ENCODE results near the gene BBS12. TPM values are rescaled to one million over a fixed set of nuclear protein-coding genes. Genes with fewer than 3 reads are reported as not detected.

BBS12 gene
- total RNA-seq, 1 experiment from 2014 or later, result 1.5 TPM

DNA sequence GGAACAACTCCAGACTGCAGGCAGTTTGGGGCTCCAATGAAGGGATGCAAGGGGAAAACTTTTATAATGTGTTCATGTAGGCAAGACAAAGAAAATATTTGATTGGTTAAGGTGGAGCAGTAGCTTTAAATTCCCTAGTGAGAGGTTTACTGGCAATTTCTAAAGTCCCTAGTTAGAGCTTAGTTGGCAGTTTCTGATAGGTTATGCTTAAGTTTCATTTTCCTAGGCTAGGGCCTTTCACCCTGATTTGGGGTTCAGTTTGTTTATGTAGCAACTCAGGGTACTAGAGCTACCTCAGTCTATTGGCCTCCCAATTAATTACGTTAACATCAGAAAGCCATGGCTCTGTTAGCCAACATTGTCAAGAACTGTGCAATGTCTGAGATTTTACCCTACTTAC is 14.6 kb downstream of the BBS12 start:
- ATAC-seq (no peak), DNase-seq (ENCODE audit: low read depth, low spot score) (no peak)
- Histone ChIP-seq H3K27me3 (ENCODE audit: control insufficient read depth, insufficient read depth, low read length) (no peaks in the 10 kb centered on the region), H3K36me3 (ENCODE audit: control insufficient read depth, insufficient read depth, low read length) (no peaks in the 10 kb centered on the region), H3K27ac (ENCODE audit: low read length) (no peak overlapping the region), H3K4me3 (ENCODE audit: low read depth in 2 of 2, low read length in 2 of 2) (no peak overlapping the region), H3K4me1 (ENCODE audit: control insufficient read depth, insufficient read depth, low read length) (no peaks in the 10 kb centered on the region), H3K9me3 (ENCODE audit: control insufficient read depth, insufficient read depth, low read depth, low read length) (no peaks in the 10 kb centered on the region)
- in situ Hi-C loops (cut with HindIII; ENCODE audit: low pct_unique_long_range_greater_than_20kb, low sequenced_read_pairs) (no loop called here), intact Hi-C loops (cut with micrococcal nuclease; ENCODE audit: unreplicated experiment) (no loop called here)
- TF ChIP-seq REST (IDR thresholded peaks at IDR 0.05; ENCODE audit: insufficient read depth in 1 of 2, low read depth in 2 of 2, low read length in 1 of 2), result no peak
- no peak for TF ChIP-seq SIN3A (IDR thresholded peaks at IDR 0.05; ENCODE audit: borderline replicate concordance, insufficient read depth, low read depth, low read length)
- TF ChIP-seq CTCF (IDR thresholded peaks at IDR 0.05), result no peak
- TF ChIP-seq TCF7L2 (IDR thresholded peaks at IDR 0.05; ENCODE audit: low read depth, low read length), result no peak
- no peak for TF ChIP-seq POLR2AphosphoS5 (IDR thresholded peaks at IDR 0.05; ENCODE audit: low read depth, low read length)
- ChIA-PET CTCF (no interaction called here), POLR2A (no interaction called here)
- BruUV-seq (replicated peaks), result no TSS peak

- POLR2A ChIA-PET, result no interaction called here
- Histone ChIP-seq H3K4me1 (ENCODE audit: control insufficient read depth, insufficient read depth, low read length) (no peaks in the 10 kb centered on the region), H3K27me3 (ENCODE audit: control insufficient read depth, insufficient read depth, low read length) (no peaks in the 10 kb centered on the region), H3K4me3 (ENCODE audit: low read depth in 2 of 2, low read length in 2 of 2) (no peak overlapping the region), H3K27ac (ENCODE audit: low read length) (no peak overlapping the region), H3K9me3 (ENCODE audit: control insufficient read depth, insufficient read depth, low read depth, low read length) (no peaks in the 10 kb centered on the region), H3K36me3 (ENCODE audit: control insufficient read depth, insufficient read depth, low read length) (no peaks in the 10 kb centered on the region)
- intact Hi-C loops (cut with micrococcal nuclease; ENCODE audit: unreplicated experiment) (no loop called here), in situ Hi-C loops (cut with HindIII; ENCODE audit: low pct_unique_long_range_greater_than_20kb, low sequenced_read_pairs) (no loop called here)
- ATAC-seq, result no peak
- no peak for TF ChIP-seq POLR2AphosphoS5 (IDR thresholded peaks at IDR 0.05; ENCODE audit: low read depth, low read length)
- no peak for TF ChIP-seq TCF7L2 (IDR thresholded peaks at IDR 0.05; ENCODE audit: low read depth, low read length)
- no peak for TF ChIP-seq SIN3A (IDR thresholded peaks at IDR 0.05; ENCODE audit: borderline replicate concordance, insufficient read depth, low read depth, low read length)
- TF ChIP-seq REST (IDR thresholded peaks at IDR 0.05; ENCODE audit: insufficient read depth in 1 of 2, low read depth in 2 of 2, low read length in 1 of 2), result no peak
- TF ChIP-seq CTCF (IDR thresholded peaks at IDR 0.05), result no peak
- CTCF ChIA-PET, result no interaction called here
- no peak for DNase-seq (ENCODE audit: low read depth, low spot score)
- no TSS peak for BruUV-seq (replicated peaks)
Observed at GRCh38 chr4:122747883-122748282, 15.4 kb downstream of the BBS12 start.

Data from Panc1 (cell line).